DOHH2 (cell line): ENCODE results near the gene KIAA0930.

Source experiments
- H3F3A ChIP-seq: fragments of 200-600 bp; sonication (generic), shearing (Covaris generic); 2 replicates; pipeline ENCODE4 v1.6.0; 2016; ENCODE audit warnings: antibody characterized with exemption, mild to moderate bottlenecking; ENCODE audit not compliant: control insufficient read depth, insufficient read depth
- H3K27ac ChIP-seq: fragments of 200-600 bp; sonication (generic); 2 replicates; pipeline ENCODE4 v1.5.1; 2014; ENCODE audit warnings: low read depth, mild to moderate bottlenecking, low read length, moderate library complexity
- H3K27me3 ChIP-seq: fragments of 200-600 bp; sonication (generic); 2 replicates; pipeline ENCODE4 v1.6.1; 2014; ENCODE audit warnings: mild to moderate bottlenecking, low read length, mixed read lengths; ENCODE audit not compliant: control insufficient read depth
- H3K36me3 ChIP-seq: fragments of 200-600 bp; sonication (generic); 2 replicates; pipeline ENCODE4 v1.6.1; 2014; ENCODE audit warnings: mild to moderate bottlenecking, low read length, moderate library complexity, mixed read lengths; ENCODE audit not compliant: control insufficient read depth
- H3K4me1 ChIP-seq: fragments of 200-600 bp; sonication (generic); 2 replicates; pipeline ENCODE4 v1.6.1; 2014; ENCODE audit warnings: mild to moderate bottlenecking, low read length, mixed read lengths; ENCODE audit not compliant: control insufficient read depth
- H3K4me2 ChIP-seq: fragments of 200-600 bp; sonication (generic); 2 replicates; pipeline ENCODE4 v1.6.0; 2014; ENCODE audit warnings: mild to moderate bottlenecking, low read length, moderate library complexity
- H3K4me3 ChIP-seq: fragments of 200-600 bp; sonication (generic); 2 replicates; pipeline ENCODE4 v1.5.1; 2014; ENCODE audit warnings: mild to moderate bottlenecking, low read length, mixed read lengths
- H3K79me2 ChIP-seq: fragments of 200-600 bp; sonication (generic); 2 replicates; pipeline ENCODE4 v1.6.1; 2014; ENCODE audit warnings: mild to moderate bottlenecking, low read length, mixed read lengths; ENCODE audit not compliant: control insufficient read depth
- H3K9me2 ChIP-seq: fragments of 200-600 bp; sonication (generic); replicated peaks from 2 replicates; pipeline ENCODE4 v1.6.1; 2014; ENCODE audit warnings: mild to moderate bottlenecking, low read length, mixed read lengths; ENCODE audit not compliant: control insufficient read depth
- H3K9me3 ChIP-seq: fragments of 200-600 bp; sonication (generic); 2 replicates; pipeline ENCODE4 v1.6.1; 2014; ENCODE audit warnings: antibody characterized with exemption, low read length, mixed read lengths; ENCODE audit not compliant: control insufficient read depth, insufficient read depth
- H4K20me1 ChIP-seq: fragments of 200-600 bp; sonication (generic); 2 replicates; pipeline ENCODE4 v1.6.0; 2014; ENCODE audit warnings: low read depth, mild to moderate bottlenecking, antibody characterized with exemption, low read length, moderate library complexity; ENCODE audit not compliant: control insufficient read depth, insufficient read depth
- CTCF ChIP-seq: fragments of 200-600 bp; sonication (generic); IDR thresholded peaks from one replicate; pipeline ENCODE4 v1.5.1; 2014; ENCODE audit warnings: antibody characterized with exemption, mild to moderate bottlenecking, low read depth, low read length; ENCODE audit not compliant: poor library complexity, severe bottlenecking
- EZH2phosphoT487 ChIP-seq: fragments of 200-600 bp; sonication (generic); IDR thresholded peaks from 2 replicates; pipeline ENCODE4 v1.6.1; 2017; ENCODE audit warnings: borderline replicate concordance, mild to moderate bottlenecking, antibody characterized with exemption, low read length, moderate library complexity, mixed read lengths

The KIAA0930 gene

GRCh38 chr22:45166932-45167331 lies 73.8 kb downstream of the KIAA0930 start:
- Histone ChIP-seq H3K27me3 (no peaks in the 10 kb centered on the region), H4K20me1 (peaks cover 14% of the 10 kb centered on the region), H3F3A (0 out of 2 replicates have a peak, but pooled peaks cover 2% of the 10 kb centered on the region), H3K27ac (no peak overlapping the region), H3K79me2 (peaks cover 95% of the 10 kb centered on the region), H3K36me3 (peaks cover 77% of the 10 kb centered on the region), H3K9me3 (no peaks in the 10 kb centered on the region), H3K4me2 (no peak overlapping the region), H3K9me2 (no peaks in the 10 kb centered on the region), H3K4me3 (no peak overlapping the region), H3K4me1 (peaks cover 24% of the 10 kb centered on the region)
- no peak for TF ChIP-seq EZH2phosphoT487
- no peak for TF ChIP-seq CTCF

GRCh38 chr22:45164270-45165088 lies 76.2 kb downstream of the KIAA0930 start:
- Histone ChIP-seq H3K27me3 (no peaks in the 10 kb centered on the region), H3K4me3 (peak overlapping the region; percentile 87), H3K36me3 (peaks cover 65% of the 10 kb centered on the region), H3K4me1 (peaks cover 47% of the 10 kb centered on the region), H3K9me3 (no peaks in the 10 kb centered on the region), H4K20me1 (peaks cover 11% of the 10 kb centered on the region), H3K79me2 (peaks cover 95% of the 10 kb centered on the region), H3K9me2 (no peaks in the 10 kb centered on the region), H3K4me2 (peak overlapping the region; percentile 87), H3F3A (peaks cover 2% of the 10 kb centered on the region; the same call in 1 of the 2 replicates), H3K27ac (peak overlapping the region; percentile 66)
- no peak for TF ChIP-seq CTCF
- no peak for TF ChIP-seq EZH2phosphoT487

GRCh38 chr22:45163451-45164269 lies 77.0 kb downstream of the KIAA0930 start, which contains the start of gene NUP50:
Gene NUP50, plus strand, starts transcription at chr22:45163925. Its CDS starts 4,253 bp downstream, at chr22:45168178.
- H3F3A ChIP-seq = peaks cover 2% of the 10 kb centered on the region; the same call in 1 of the 2 replicates
- no peaks in the 10 kb centered on the region for H3K9me3 ChIP-seq
- peaks cover 94% of the 10 kb centered on the region for H3K79me2 ChIP-seq
- H3K9me2 ChIP-seq = no peaks in the 10 kb centered on the region
- TF ChIP-seq CTCF (no peak), EZH2phosphoT487 (no peak)
- peak within 1 kb of the TSS; percentile 66 for H3K27ac ChIP-seq
- peak within 1 kb of the TSS; percentile 87 for H3K4me3 ChIP-seq
- no peaks in the 10 kb centered on the region for H3K27me3 ChIP-seq
- peaks cover 11% of the 10 kb centered on the region for H4K20me1 ChIP-seq
- peak within 1 kb of the TSS; percentile 87 for H3K4me2 ChIP-seq
- peaks cover 59% of the 10 kb centered on the region for H3K36me3 ChIP-seq
- H3K4me1 ChIP-seq = peaks cover 47% of the 10 kb centered on the region
